GM23338 (cell line): Measurements from ENCODE around the gene FAM78A. TPM values are rescaled to one million over a fixed set of nuclear protein-coding genes. Genes with fewer than 3 reads are reported as not detected.

Experiments
- ATAC-seq: fragments of 200-7000 bp; cut with Tn5 transposase; 3 replicates; pipeline ENCODE4 v1.9.1; 2020
- DNase-seq: peaks from one replicate; pipeline ENCODE4 v3.0.0-alpha.2; 2015; ENCODE audit warnings: low spot score
- H2AFZ ChIP-seq: fragments of 200-600 bp; sonication (generic); 2 replicates; pipeline ENCODE4 v1.8.0; 2016; ENCODE audit warnings: antibody characterized with exemption, mild to moderate bottlenecking, moderate library complexity
- H3F3A ChIP-seq: fragments of 200-600 bp; sonication (generic); replicated peaks from 2 replicates; pipeline ENCODE4 v1.8.0; 2017; ENCODE audit warnings: antibody characterized with exemption, mixed run types, low read depth
- H3K27ac ChIP-seq: fragments of 200-600 bp; sonication (generic); 2 replicates; pipeline ENCODE4 v1.6.1; 2016; ENCODE audit warnings: low read depth
- H3K27me3 ChIP-seq: fragments of 200-600 bp; sonication (generic); 2 replicates; pipeline ENCODE4 v1.8.0; 2016; ENCODE audit warnings: mild to moderate bottlenecking, mixed run types, moderate library complexity; ENCODE audit not compliant: insufficient read depth
- H3K36me3 ChIP-seq: fragments of 200-600 bp; sonication (generic); 2 replicates; pipeline ENCODE4 v1.8.0; 2016; ENCODE audit warnings: mild to moderate bottlenecking; ENCODE audit not compliant: insufficient read depth
- H3K4me1 ChIP-seq: fragments of 200-600 bp; sonication (generic); 2 replicates; pipeline ENCODE4 v1.8.0; 2016; ENCODE audit warnings: mild to moderate bottlenecking, moderate library complexity; ENCODE audit not compliant: insufficient read depth
- H3K4me2 ChIP-seq: fragments of 200-600 bp; sonication (generic); 2 replicates; pipeline ENCODE4 v1.7.1; 2017; ENCODE audit warnings: mixed run types
- H3K4me3 ChIP-seq: fragments of 200-600 bp; sonication (generic); 2 replicates; pipeline ENCODE4 v1.6.1; 2016; ENCODE audit warnings: mixed run types
- H3K79me2 ChIP-seq: fragments of 200-600 bp; sonication (generic); replicated peaks from 2 replicates; pipeline ENCODE4 v1.8.0; 2017; ENCODE audit warnings: mild to moderate bottlenecking; ENCODE audit not compliant: insufficient read depth
- H3K9me2 ChIP-seq: fragments of 200-600 bp; sonication (generic); 2 replicates; pipeline ENCODE4 v1.8.0; 2017; ENCODE audit not compliant: insufficient read depth
- H4K20me1 ChIP-seq: fragments of 200-600 bp; sonication (generic); replicated peaks from 2 replicates; pipeline ENCODE4 v1.8.0; 2017; ENCODE audit warnings: mild to moderate bottlenecking; ENCODE audit not compliant: insufficient read depth
- H3K27ac Mint-ChIP-seq: 2 replicates; pipeline ENCODE4 v1.8.0; 2020; ENCODE audit warnings: inconsistent platforms, mild to moderate bottlenecking, moderate library complexity, mixed read lengths
- H3K27me3 Mint-ChIP-seq: 3 replicates; pipeline ENCODE4 v1.8.0; 2022; ENCODE audit warnings: low read depth, mild to moderate bottlenecking, moderate library complexity, mixed read lengths, inconsistent platforms; ENCODE audit not compliant: insufficient read depth, poor library complexity
- H3K36me3 Mint-ChIP-seq: 3 replicates; pipeline ENCODE4 v1.8.0; 2021; ENCODE audit warnings: low read depth, mild to moderate bottlenecking, inconsistent platforms, moderate library complexity, mixed read lengths
- H3K4me1 Mint-ChIP-seq: 3 replicates; pipeline ENCODE4 v1.8.0; 2020; ENCODE audit warnings: mild to moderate bottlenecking, inconsistent platforms, mixed read lengths
- H3K4me3 Mint-ChIP-seq: 3 replicates; pipeline ENCODE4 v1.8.0; 2021; ENCODE audit warnings: moderate library complexity, mild to moderate bottlenecking, inconsistent platforms, mixed read lengths
- H3K9me3 Mint-ChIP-seq: 3 replicates; pipeline ENCODE4 v1.8.0; 2020; ENCODE audit warnings: moderate library complexity, mild to moderate bottlenecking, inconsistent platforms, mixed read lengths
- CREB1 ChIP-seq: fragments of 250-450 bp; sonication (Bioruptor Pico); IDR thresholded peaks from 2 replicates; pipeline ENCODE4 v1.5.0; 2020; ENCODE audit warnings: low read depth, mild to moderate bottlenecking, moderate library complexity
- CTCF ChIP-seq, 2 experiments: fragments of 200-600 bp in 1 of 2; sonication (generic) in 1 of 2; conservative IDR thresholded peaks; 2 replicates each; pipeline versions ENCODE4 v1.5.1 to v1.6.1; 2016 to 2017; ENCODE audit warnings: antibody characterized with exemption in 2 of 2, low read depth in 2 of 2, mild to moderate bottlenecking in 2 of 2, moderate library complexity in 1 of 2
- EZH2 ChIP-seq: fragments of 200-600 bp; sonication (generic); IDR thresholded peaks from one replicate; pipeline ENCODE4 v1.8.0; 2017; ENCODE audit warnings: antibody characterized with exemption, mild to moderate bottlenecking, low read depth; ENCODE audit not compliant: unreplicated experiment
- EZH2phosphoT487 ChIP-seq: fragments of 200-600 bp; sonication (generic); IDR thresholded peaks from one replicate; pipeline ENCODE4 v1.8.1; 2018; ENCODE audit warnings: antibody characterized with exemption; ENCODE audit not compliant: unreplicated experiment
- JUNB ChIP-seq: IDR thresholded peaks from one replicate; pipeline ENCODE4 v1.6.1; 2016; ENCODE audit warnings: antibody characterized with exemption; ENCODE audit not compliant: unreplicated experiment
- NANOG ChIP-seq: IDR thresholded peaks from 2 replicates; pipeline ENCODE4 v1.6.1; 2016; ENCODE audit warnings: antibody characterized with exemption, borderline replicate concordance
- POLR2AphosphoS5 ChIP-seq: IDR thresholded peaks from 2 replicates; pipeline ENCODE4 v1.6.1; 2016; ENCODE audit warnings: antibody characterized with exemption, low read depth
- REST ChIP-seq: IDR thresholded peaks from one replicate; pipeline ENCODE4 v1.6.1; 2018; ENCODE audit warnings: antibody characterized with exemption; ENCODE audit not compliant: unreplicated experiment
- STAT1 ChIP-seq: IDR thresholded peaks from one replicate; pipeline ENCODE4 v1.6.1; 2016; ENCODE audit warnings: antibody characterized with exemption; ENCODE audit not compliant: unreplicated experiment
- ZNF114 ChIP-seq: fragments of 250-450 bp; sonication (Bioruptor Pico); IDR thresholded peaks from 2 replicates; pipeline ENCODE4 v1.5.0; 2020; ENCODE audit warnings: mild to moderate bottlenecking, moderate library complexity
- ZNF331 ChIP-seq: fragments of 250-450 bp; sonication (Bioruptor Pico); IDR thresholded peaks from 2 replicates; pipeline ENCODE4 v1.5.0; 2020; ENCODE audit warnings: low read depth, mild to moderate bottlenecking, moderate library complexity
- polyA plus RNA-seq: library from polyadenylated mRNA; unstranded; fragments of >200 nt; fragmentation: Nextera tagmentation; extraction: Ambion mirVana; gene quantifications from 2 replicates; pipeline ENCODE4 v1.2.1, GENCODE V29; 2016
- total RNA-seq: library from RNA; depleted of rRNA; stranded (reverse); fragments of >200 nt; shearing (Covaris generic); gene quantifications from 2 replicates; pipeline ENCODE4 v1.2.3, GENCODE V29; 2014
- TF ChIP-seq, protein P1 (sequence below): IDR thresholded peaks from 2 replicates; pipeline ENCODE4 v1.6.1; 2016; ENCODE audit warnings: antibody characterized with exemption
- TF ChIP-seq, protein P2 (sequence below): fragments of 250-450 bp; sonication (Bioruptor Pico); IDR thresholded peaks from 2 replicates; pipeline ENCODE4 v1.5.0; 2020; ENCODE audit warnings: mild to moderate bottlenecking, moderate library complexity

Gene FAM78A
- total and polyA plus RNA-seq, 2 experiments from 2014 or later: 0.57 to 2.1 TPM

DNA sequence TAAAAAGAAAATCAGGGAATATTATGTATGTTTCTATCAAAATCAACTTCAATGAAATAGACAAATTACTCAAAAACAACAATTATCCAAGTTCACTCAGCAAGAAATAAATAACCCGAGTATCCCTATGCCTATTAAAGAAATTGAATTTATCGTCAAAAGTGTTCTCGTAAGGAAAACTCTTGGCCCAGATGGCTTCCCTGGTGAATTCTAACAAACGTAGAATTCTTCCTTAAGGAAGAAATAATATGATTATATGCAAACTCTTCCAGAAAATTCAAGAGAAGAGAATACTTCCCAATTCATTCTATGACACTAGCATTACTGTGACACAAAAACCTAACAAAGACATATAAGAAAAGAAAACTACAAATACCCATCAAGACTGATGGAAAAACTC, 29.7 kb downstream of the FAM78A start:
- Histone ChIP-seq H3F3A (no peaks in the 10 kb centered on the region), H3K4me2 (no peak overlapping the region), H3K9me2 (no peaks in the 10 kb centered on the region), H3K27me3 (no peaks in the 10 kb centered on the region), H4K20me1 (no peaks in the 10 kb centered on the region), H2AFZ (no peak overlapping the region), H3K4me3 (no peak overlapping the region), H3K27ac (no peak overlapping the region), H3K4me1 (no peaks in the 10 kb centered on the region), H3K36me3 (no peaks in the 10 kb centered on the region), H3K79me2 (no peaks in the 10 kb centered on the region)
- TF ChIP-seq, protein P1, sequence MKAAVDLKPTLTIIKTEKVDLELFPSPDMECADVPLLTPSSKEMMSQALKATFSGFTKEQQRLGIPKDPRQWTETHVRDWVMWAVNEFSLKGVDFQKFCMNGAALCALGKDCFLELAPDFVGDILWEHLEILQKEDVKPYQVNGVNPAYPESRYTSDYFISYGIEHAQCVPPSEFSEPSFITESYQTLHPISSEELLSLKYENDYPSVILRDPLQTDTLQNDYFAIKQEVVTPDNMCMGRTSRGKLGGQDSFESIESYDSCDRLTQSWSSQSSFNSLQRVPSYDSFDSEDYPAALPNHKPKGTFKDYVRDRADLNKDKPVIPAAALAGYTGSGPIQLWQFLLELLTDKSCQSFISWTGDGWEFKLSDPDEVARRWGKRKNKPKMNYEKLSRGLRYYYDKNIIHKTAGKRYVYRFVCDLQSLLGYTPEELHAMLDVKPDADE: no peak
- TF ChIP-seq ZNF331 (CRISPR knock-in tag) (no peak), EZH2 (no peak), JUNB (no peak), STAT1 (no peak), EZH2phosphoT487 (no peak), NANOG (no peak), ZNF114 (no peak), CREB1 (CRISPR knock-in tag) (no peak), CTCF (conservative IDR thresholded peaks at IDR 0.05; ENCODE audit: low read depth in 2 of 2) (no peak), REST (no peak), POLR2AphosphoS5 (no peak)
- TF ChIP-seq, protein P2, sequence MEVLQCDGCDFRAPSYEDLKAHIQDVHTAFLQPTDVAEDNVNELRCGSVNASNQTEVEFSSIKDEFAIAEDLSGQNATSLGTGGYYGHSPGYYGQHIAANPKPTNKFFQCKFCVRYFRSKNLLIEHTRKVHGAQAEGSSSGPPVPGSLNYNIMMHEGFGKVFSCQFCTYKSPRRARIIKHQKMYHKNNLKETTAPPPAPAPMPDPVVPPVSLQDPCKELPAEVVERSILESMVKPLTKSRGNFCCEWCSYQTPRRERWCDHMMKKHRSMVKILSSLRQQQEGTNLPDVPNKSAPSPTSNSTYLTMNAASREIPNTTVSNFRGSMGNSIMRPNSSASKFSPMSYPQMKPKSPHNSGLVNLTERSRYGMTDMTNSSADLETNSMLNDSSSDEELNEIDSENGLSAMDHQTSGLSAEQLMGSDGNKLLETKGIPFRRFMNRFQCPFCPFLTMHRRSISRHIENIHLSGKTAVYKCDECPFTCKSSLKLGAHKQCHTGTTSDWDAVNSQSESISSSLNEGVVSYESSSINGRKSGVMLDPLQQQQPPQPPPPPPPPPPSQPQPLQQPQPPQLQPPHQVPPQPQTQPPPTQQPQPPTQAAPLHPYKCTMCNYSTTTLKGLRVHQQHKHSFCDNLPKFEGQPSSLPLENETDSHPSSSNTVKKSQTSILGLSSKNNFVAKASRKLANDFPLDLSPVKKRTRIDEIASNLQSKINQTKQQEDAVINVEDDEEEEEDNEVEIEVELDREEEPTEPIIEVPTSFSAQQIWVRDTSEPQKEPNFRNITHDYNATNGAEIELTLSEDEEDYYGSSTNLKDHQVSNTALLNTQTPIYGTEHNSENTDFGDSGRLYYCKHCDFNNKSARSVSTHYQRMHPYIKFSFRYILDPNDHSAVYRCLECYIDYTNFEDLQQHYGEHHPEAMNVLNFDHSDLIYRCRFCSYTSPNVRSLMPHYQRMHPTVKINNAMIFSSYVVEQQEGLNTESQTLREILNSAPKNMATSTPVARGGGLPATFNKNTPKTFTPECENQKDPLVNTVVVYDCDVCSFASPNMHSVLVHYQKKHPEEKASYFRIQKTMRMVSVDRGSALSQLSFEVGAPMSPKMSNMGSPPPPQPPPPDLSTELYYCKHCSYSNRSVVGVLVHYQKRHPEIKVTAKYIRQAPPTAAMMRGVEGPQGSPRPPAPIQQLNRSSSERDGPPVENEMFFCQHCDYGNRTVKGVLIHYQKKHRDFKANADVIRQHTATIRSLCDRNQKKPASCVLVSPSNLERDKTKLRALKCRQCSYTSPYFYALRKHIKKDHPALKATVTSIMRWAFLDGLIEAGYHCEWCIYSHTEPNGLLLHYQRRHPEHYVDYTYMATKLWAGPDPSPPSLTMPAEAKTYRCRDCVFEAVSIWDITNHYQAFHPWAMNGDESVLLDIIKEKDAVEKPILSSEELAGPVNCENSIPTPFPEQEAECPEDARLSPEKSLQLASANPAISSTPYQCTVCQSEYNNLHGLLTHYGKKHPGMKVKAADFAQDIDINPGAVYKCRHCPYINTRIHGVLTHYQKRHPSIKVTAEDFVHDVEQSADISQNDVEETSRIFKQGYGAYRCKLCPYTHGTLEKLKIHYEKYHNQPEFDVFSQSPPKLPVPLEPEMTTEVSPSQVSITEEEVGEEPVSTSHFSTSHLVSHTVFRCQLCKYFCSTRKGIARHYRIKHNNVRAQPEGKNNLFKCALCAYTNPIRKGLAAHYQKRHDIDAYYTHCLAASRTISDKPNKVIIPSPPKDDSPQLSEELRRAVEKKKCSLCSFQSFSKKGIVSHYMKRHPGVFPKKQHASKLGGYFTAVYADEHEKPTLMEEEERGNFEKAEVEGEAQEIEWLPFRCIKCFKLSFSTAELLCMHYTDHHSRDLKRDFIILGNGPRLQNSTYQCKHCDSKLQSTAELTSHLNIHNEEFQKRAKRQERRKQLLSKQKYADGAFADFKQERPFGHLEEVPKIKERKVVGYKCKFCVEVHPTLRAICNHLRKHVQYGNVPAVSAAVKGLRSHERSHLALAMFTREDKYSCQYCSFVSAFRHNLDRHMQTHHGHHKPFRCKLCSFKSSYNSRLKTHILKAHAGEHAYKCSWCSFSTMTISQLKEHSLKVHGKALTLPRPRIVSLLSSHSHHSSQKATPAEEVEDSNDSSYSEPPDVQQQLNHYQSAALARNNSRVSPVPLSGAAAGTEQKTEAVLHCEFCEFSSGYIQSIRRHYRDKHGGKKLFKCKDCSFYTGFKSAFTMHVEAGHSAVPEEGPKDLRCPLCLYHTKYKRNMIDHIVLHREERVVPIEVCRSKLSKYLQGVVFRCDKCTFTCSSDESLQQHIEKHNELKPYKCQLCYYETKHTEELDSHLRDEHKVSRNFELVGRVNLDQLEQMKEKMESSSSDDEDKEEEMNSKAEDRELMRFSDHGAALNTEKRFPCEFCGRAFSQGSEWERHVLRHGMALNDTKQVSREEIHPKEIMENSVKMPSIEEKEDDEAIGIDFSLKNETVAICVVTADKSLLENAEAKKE (CRISPR knock-in tag): no peak
- no peaks in the 10 kb centered on the region; the same call in 2 of the 3 replicates for H3K4me1 Mint-ChIP-seq
- H3K4me3 Mint-ChIP-seq: no peak overlapping the region
- no peak for DNase-seq
- peaks cover 4% of the 10 kb centered on the region for H3K36me3 Mint-ChIP-seq
- H3K9me3 Mint-ChIP-seq: peaks cover 19% of the 10 kb centered on the region
- peaks cover 3% of the 10 kb centered on the region for H3K27me3 Mint-ChIP-seq
- H3K27ac Mint-ChIP-seq: no peak overlapping the region
- ATAC-seq: no peak
